Astrocyte (in vitro differentiated cells and primary cell): Measurements from ENCODE around the gene SDK1. TPM values are rescaled to one million over a fixed set of nuclear protein-coding genes. Genes with fewer than 3 reads are reported as not detected.

Experiments
- DNase-seq: peaks from one replicate; pipeline ENCODE4 v3.0.0-alpha.2; 2010; ENCODE audit warnings: low read depth
- FAIRE-seq: peaks from 2 replicates; lab custom pipeline; 2011; peaks lifted over from hg19 to GRCh38; lab: Jason Lieb, UNC
- H2AFZ ChIP-seq: 2 replicates; pipeline ENCODE4 v1.6.0; 2012; ENCODE audit warnings: low read depth, low read length, inconsistent platforms
- H3K27ac ChIP-seq: 2 replicates; pipeline ENCODE4 v1.5.1; 2011; ENCODE audit warnings: low read depth, low read length, inconsistent platforms
- H3K27me3 ChIP-seq: 2 replicates; pipeline ENCODE4 v1.6.0; 2011; ENCODE audit warnings: low read length, inconsistent platforms; ENCODE audit not compliant: insufficient read depth
- H3K36me3 ChIP-seq: 2 replicates; pipeline ENCODE4 v1.5.1; 2011; ENCODE audit warnings: low read length, inconsistent platforms; ENCODE audit not compliant: insufficient read depth
- H3K4me1 ChIP-seq: 2 replicates; pipeline ENCODE4 v1.5.1; 2011; ENCODE audit warnings: low read length, inconsistent platforms; ENCODE audit not compliant: insufficient read depth
- H3K4me2 ChIP-seq: 2 replicates; pipeline ENCODE4 v1.6.0; 2012; ENCODE audit warnings: low read length, inconsistent platforms
- H3K4me3 ChIP-seq: 2 replicates; pipeline ENCODE4 v1.5.1; 2011; ENCODE audit warnings: low read depth, mild to moderate bottlenecking, low read length, inconsistent platforms; ENCODE audit not compliant: insufficient read depth
- H3K79me2 ChIP-seq: 2 replicates; pipeline ENCODE4 v1.6.0; 2012; ENCODE audit warnings: mild to moderate bottlenecking, low read length, inconsistent platforms; ENCODE audit not compliant: insufficient read depth
- H3K9ac ChIP-seq: 2 replicates; pipeline ENCODE4 v1.6.0; 2012; ENCODE audit warnings: mild to moderate bottlenecking, low read length, inconsistent platforms
- H3K9me3 ChIP-seq: 2 replicates; pipeline ENCODE4 v1.5.1; 2012; ENCODE audit warnings: low read depth, mild to moderate bottlenecking, low read length, inconsistent platforms; ENCODE audit not compliant: insufficient read depth
- H4K20me1 ChIP-seq: 2 replicates; pipeline ENCODE4 v1.6.0; 2012; ENCODE audit warnings: low read length, inconsistent platforms; ENCODE audit not compliant: insufficient read depth
- H3K27ac Mint-ChIP-seq: one replicate; pipeline ENCODE4 v1.8.0; 2021; ENCODE audit warnings: mild to moderate bottlenecking, mixed read lengths; ENCODE audit not compliant: unreplicated experiment
- H3K27me3 Mint-ChIP-seq: one replicate; pipeline ENCODE4 v1.8.0; 2021; ENCODE audit warnings: low read depth, mixed read lengths; ENCODE audit not compliant: unreplicated experiment
- H3K36me3 Mint-ChIP-seq: one replicate; pipeline ENCODE4 v1.8.0; 2021; ENCODE audit warnings: low read depth, mixed read lengths; ENCODE audit not compliant: unreplicated experiment
- H3K4me1 Mint-ChIP-seq: one replicate; pipeline ENCODE4 v1.8.0; 2021; ENCODE audit warnings: low read depth, mixed read lengths; ENCODE audit not compliant: unreplicated experiment
- H3K4me3 Mint-ChIP-seq: one replicate; pipeline ENCODE4 v1.8.0; 2021; ENCODE audit warnings: mild to moderate bottlenecking, moderate library complexity, mixed read lengths; ENCODE audit not compliant: unreplicated experiment
- H3K9me3 Mint-ChIP-seq: one replicate; pipeline ENCODE4 v1.8.0; 2021; ENCODE audit warnings: mild to moderate bottlenecking, mixed read lengths; ENCODE audit not compliant: unreplicated experiment
- EZH2 ChIP-seq: IDR thresholded peaks from 2 replicates; pipeline ENCODE4 v1.6.1; 2012; ENCODE audit warnings: mild to moderate bottlenecking, low read length, inconsistent platforms; ENCODE audit not compliant: insufficient read depth
- total RNA-seq: library from RNA; stranded (reverse); gene quantifications from 2 replicates; pipeline ENCODE4 v1.2.1, GENCODE V29; 2021
- TF ChIP-seq, protein P1 (sequence below): IDR thresholded peaks from 2 replicates; pipeline ENCODE4 v1.5.1; 2011; ENCODE audit warnings: low read depth, mild to moderate bottlenecking, inconsistent platforms, low read length, moderate library complexity; ENCODE audit not compliant: insufficient read depth

Gene SDK1
- total RNA-seq, 1 donor from 2014 or later = 4.2 TPM

DNA sequence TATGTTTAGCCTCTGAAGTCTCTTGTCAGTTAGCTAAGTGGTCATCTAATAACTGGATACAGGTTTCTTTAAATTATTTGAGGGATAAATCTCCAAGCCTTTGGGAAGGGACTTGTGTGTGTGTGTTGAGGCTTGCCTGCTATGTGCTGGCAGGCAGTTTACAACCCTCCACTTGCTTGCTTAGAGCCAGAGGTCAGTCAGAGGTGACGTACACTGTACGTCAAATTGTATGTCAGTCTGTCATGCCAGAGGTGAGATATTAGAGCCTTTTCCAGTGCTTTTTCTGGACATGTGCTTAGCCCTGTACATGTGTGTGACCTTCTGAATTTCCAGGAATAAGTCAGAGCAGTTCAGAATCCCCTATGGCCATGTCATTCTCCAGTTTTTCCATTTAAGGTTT, 438.9 kb downstream of the SDK1 start:
- Mint-ChIP-seq H3K27ac (no peak overlapping the region), H3K4me3 (no peak overlapping the region), H3K4me1 (no peaks in the 10 kb centered on the region), H3K36me3 (no peaks in the 10 kb centered on the region), H3K27me3 (no peaks in the 10 kb centered on the region), H3K9me3 (peaks cover 12% of the 10 kb centered on the region)
- H3K9ac ChIP-seq = no peak overlapping the region
- no peak overlapping the region for H3K4me3 ChIP-seq
- TF ChIP-seq, protein P1, sequence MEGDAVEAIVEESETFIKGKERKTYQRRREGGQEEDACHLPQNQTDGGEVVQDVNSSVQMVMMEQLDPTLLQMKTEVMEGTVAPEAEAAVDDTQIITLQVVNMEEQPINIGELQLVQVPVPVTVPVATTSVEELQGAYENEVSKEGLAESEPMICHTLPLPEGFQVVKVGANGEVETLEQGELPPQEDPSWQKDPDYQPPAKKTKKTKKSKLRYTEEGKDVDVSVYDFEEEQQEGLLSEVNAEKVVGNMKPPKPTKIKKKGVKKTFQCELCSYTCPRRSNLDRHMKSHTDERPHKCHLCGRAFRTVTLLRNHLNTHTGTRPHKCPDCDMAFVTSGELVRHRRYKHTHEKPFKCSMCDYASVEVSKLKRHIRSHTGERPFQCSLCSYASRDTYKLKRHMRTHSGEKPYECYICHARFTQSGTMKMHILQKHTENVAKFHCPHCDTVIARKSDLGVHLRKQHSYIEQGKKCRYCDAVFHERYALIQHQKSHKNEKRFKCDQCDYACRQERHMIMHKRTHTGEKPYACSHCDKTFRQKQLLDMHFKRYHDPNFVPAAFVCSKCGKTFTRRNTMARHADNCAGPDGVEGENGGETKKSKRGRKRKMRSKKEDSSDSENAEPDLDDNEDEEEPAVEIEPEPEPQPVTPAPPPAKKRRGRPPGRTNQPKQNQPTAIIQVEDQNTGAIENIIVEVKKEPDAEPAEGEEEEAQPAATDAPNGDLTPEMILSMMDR = no peak
- TF ChIP-seq EZH2 = no peak
- FAIRE-seq (no peak), DNase-seq (no peak)
- no peaks in the 10 kb centered on the region for H3K27me3 ChIP-seq
- H3K36me3 ChIP-seq = no peaks in the 10 kb centered on the region
- H3K79me2 ChIP-seq = no peaks in the 10 kb centered on the region
- H4K20me1 ChIP-seq = no peaks in the 10 kb centered on the region
- no peak overlapping the region for H3K27ac ChIP-seq
- no peak overlapping the region for H2AFZ ChIP-seq
- H3K4me1 ChIP-seq = no peaks in the 10 kb centered on the region
- H3K4me2 ChIP-seq = no peak overlapping the region
- H3K9me3 ChIP-seq = peaks cover 4% of the 10 kb centered on the region

DNA sequence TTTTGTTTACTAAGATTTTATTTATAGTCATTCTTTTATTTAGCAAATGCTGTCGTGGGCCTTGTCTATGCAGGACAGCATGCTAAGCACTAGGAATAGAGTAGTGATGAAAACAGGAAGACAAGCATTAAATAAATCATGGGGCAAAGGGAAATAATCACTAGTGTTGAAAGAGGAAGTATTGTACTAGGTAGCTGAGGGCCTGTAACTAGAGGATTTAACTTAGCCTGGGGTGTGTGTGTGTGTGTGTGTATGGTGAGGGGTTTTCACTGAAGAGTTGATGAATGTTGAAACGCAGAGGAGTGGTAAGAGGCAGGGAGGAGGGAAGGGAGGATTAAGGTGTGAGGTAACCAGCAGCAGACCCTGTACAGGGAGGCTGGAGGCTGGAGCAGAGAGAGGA, 446.4 kb downstream of the SDK1 start:
- Mint-ChIP-seq H3K27me3 (no peaks in the 10 kb centered on the region), H3K36me3 (no peaks in the 10 kb centered on the region), H3K4me1 (no peaks in the 10 kb centered on the region), H3K27ac (no peak overlapping the region), H3K4me3 (no peak overlapping the region), H3K9me3 (no peaks in the 10 kb centered on the region)
- Histone ChIP-seq H3K79me2 (no peaks in the 10 kb centered on the region), H3K4me3 (no peak overlapping the region), H3K4me2 (no peak overlapping the region), H2AFZ (no peak overlapping the region), H3K9me3 (no peaks in the 10 kb centered on the region), H3K27ac (no peak overlapping the region), H3K36me3 (no peaks in the 10 kb centered on the region), H4K20me1 (no peaks in the 10 kb centered on the region), H3K9ac (no peak overlapping the region), H3K4me1 (no peaks in the 10 kb centered on the region), H3K27me3 (no peaks in the 10 kb centered on the region)
- TF ChIP-seq EZH2 = no peak
- TF ChIP-seq, protein P1 = no peak
- DNase-seq = no peak
- FAIRE-seq = no peak

DNA sequence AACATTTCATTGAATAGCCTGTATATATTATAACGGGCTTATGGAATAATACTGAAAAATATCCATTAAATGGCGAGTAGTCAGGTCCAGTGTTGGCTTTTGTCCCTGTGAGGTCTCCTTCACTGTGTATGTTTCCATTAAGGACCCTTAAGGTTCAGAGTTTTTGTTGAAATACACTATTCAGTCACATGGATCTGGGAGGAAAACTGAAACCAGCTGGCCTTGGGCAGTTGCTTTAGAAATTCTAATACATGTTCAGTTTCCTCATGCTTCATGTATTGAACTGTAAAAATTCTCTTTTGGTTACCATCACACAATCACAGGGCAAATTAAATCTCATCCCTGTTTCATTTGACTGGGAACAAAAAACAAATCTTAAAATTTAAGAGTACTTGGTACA, 447.3 kb downstream of the SDK1 start:
- FAIRE-seq (no peak), DNase-seq (no peak)
- TF ChIP-seq EZH2 = no peak
- TF ChIP-seq, protein P1 = no peak
- H3K27ac ChIP-seq = no peak overlapping the region
- H3K4me1 Mint-ChIP-seq = no peaks in the 10 kb centered on the region
- H3K27me3 Mint-ChIP-seq = no peaks in the 10 kb centered on the region
- H3K27me3 ChIP-seq = no peaks in the 10 kb centered on the region
- H3K27ac Mint-ChIP-seq = no peak overlapping the region
- no peak overlapping the region for H3K4me3 ChIP-seq
- H4K20me1 ChIP-seq = no peaks in the 10 kb centered on the region
- H3K36me3 ChIP-seq = no peaks in the 10 kb centered on the region
- H3K4me3 Mint-ChIP-seq = no peak overlapping the region
- H3K9me3 ChIP-seq = no peaks in the 10 kb centered on the region
- no peak overlapping the region for H2AFZ ChIP-seq
- no peak overlapping the region for H3K9ac ChIP-seq
- no peaks in the 10 kb centered on the region for H3K4me1 ChIP-seq
- H3K9me3 Mint-ChIP-seq = no peaks in the 10 kb centered on the region
- no peak overlapping the region for H3K4me2 ChIP-seq
- no peaks in the 10 kb centered on the region for H3K79me2 ChIP-seq
- no peaks in the 10 kb centered on the region for H3K36me3 Mint-ChIP-seq
